IMR-90 (cell line): ENCODE measurements around the gene PTPRH. TPM values are rescaled to one million over a fixed set of nuclear protein-coding genes. Genes with fewer than 3 reads are reported as not detected.

ENCODE experiments used
- ATAC-seq: fragments of 200-7000 bp; cut with Tn5 transposase; 2 replicates; pipeline ENCODE4 v1.9.1; 2020; ENCODE audit warnings: low read depth, mild to moderate bottlenecking, moderate library complexity
- BruUV-seq: library from RNA; stranded (reverse); fragments of 400-500 nt; replicated peaks from 2 replicates; lab custom pipeline; 2021; lab: Mats Ljungman, UMichigan
- CTCF ChIA-PET: fragments of 300-600 bp; formaldehyde crosslinking; extraction: SDS; loops from one replicate; lab custom pipeline; 2021; ENCODE audit warnings: antibody characterized with exemption; lab: Yijun Ruan, JAX
- POLR2A ChIA-PET: fragments of 300-600 bp; sonication (Branson Sonifier 250); formaldehyde crosslinking; loops from one replicate; lab custom pipeline; 2022; ENCODE audit warnings: antibody characterized with exemption; ENCODE audit not compliant: unreplicated experiment; lab: Charles Lee
- DNase-seq: peaks from one replicate; pipeline ENCODE4 v3.0.0; 2013
- H2AFZ ChIP-seq: replicated peaks from 2 replicates; pipeline ENCODE3; 2013; ENCODE audit warnings: low read length, mild to moderate bottlenecking; ENCODE audit not compliant: poor library complexity
- H2AK5ac ChIP-seq: 2 replicates; pipeline ENCODE4 v1.6.1; 2013; ENCODE audit warnings: low read depth, low read length, inconsistent platforms
- H2AK9ac ChIP-seq: replicated peaks from 2 replicates; pipeline ENCODE3; 2013; ENCODE audit warnings: mild to moderate bottlenecking, low read depth, low read length, moderate library complexity; ENCODE audit not compliant: poor library complexity
- H2BK120ac ChIP-seq: 2 replicates; pipeline ENCODE4 v1.6.1; 2013; ENCODE audit warnings: low read depth, low read length, inconsistent platforms
- H2BK15ac ChIP-seq: 3 replicates; pipeline ENCODE4 v1.6.1; 2013; ENCODE audit warnings: low read depth, low read length, inconsistent platforms
- H2BK20ac ChIP-seq: 2 replicates; pipeline ENCODE4 v1.6.1; 2013; ENCODE audit warnings: low read depth, mild to moderate bottlenecking, inconsistent platforms, low read length, moderate library complexity
- H2BK5ac ChIP-seq: 2 replicates; pipeline ENCODE4 v1.6.1; 2013; ENCODE audit warnings: mild to moderate bottlenecking, low read depth, low read length, inconsistent platforms; ENCODE audit not compliant: poor library complexity, severe bottlenecking
- H3K14ac ChIP-seq: replicated peaks from 2 replicates; pipeline ENCODE4 v1.6.1; 2013; ENCODE audit warnings: low read depth, low read length, inconsistent platforms
- H3K18ac ChIP-seq: 2 replicates; pipeline ENCODE4 v1.6.1; 2013; ENCODE audit warnings: low read depth, low read length, control low read depth
- H3K23ac ChIP-seq: 2 replicates; pipeline ENCODE4 v1.6.1; 2013; ENCODE audit warnings: low read depth, low read length, inconsistent platforms
- H3K27ac ChIP-seq: 2 replicates; pipeline ENCODE4 v1.5.1; 2013; ENCODE audit warnings: mild to moderate bottlenecking, control low read depth, low read length; ENCODE audit not compliant: insufficient read depth
- H3K27me3 ChIP-seq: 2 replicates; pipeline ENCODE4 v1.6.1; 2013; ENCODE audit warnings: low read length; ENCODE audit not compliant: control insufficient read depth, insufficient read depth
- H3K36me3 ChIP-seq: 2 replicates; pipeline ENCODE4 v1.6.1; 2013; ENCODE audit warnings: low read length, mixed read lengths; ENCODE audit not compliant: control insufficient read depth, insufficient read depth
- H3K4ac ChIP-seq: 2 replicates; pipeline ENCODE4 v1.6.1; 2013; ENCODE audit warnings: low read depth, low read length, inconsistent platforms
- H3K4me1 ChIP-seq: 2 replicates; pipeline ENCODE4 v1.6.1; 2013; ENCODE audit warnings: low read length, mixed read lengths; ENCODE audit not compliant: control insufficient read depth, insufficient read depth
- H3K4me2 ChIP-seq: 2 replicates; pipeline ENCODE4 v1.6.1; 2013; ENCODE audit warnings: low read depth, mild to moderate bottlenecking, control low read depth, low read length, moderate library complexity
- H3K4me3 ChIP-seq: 2 replicates; pipeline ENCODE4 v1.5.1; 2013; ENCODE audit warnings: low read depth, mild to moderate bottlenecking, control low read depth, low read length, moderate library complexity; ENCODE audit not compliant: insufficient read depth
- H3K56ac ChIP-seq: 2 replicates; pipeline ENCODE4 v1.6.1; 2013; ENCODE audit warnings: low read length, inconsistent platforms; ENCODE audit not compliant: insufficient read depth; ENCODE audit errors: extremely low read depth
- H3K79me1 ChIP-seq, 2 experiments: 2 replicates each; pipeline ENCODE4 v1.6.1; 2013; ENCODE audit warnings: low read length in 2 of 2, inconsistent platforms in 1 of 2, low read depth in 1 of 2
- H3K9ac ChIP-seq: 2 replicates; pipeline ENCODE4 v1.6.1; 2013; ENCODE audit warnings: low read depth, low read length, control low read depth
- H3K9me1 ChIP-seq: 2 replicates; pipeline ENCODE4 v1.6.1; 2013; ENCODE audit warnings: low read length, inconsistent platforms; ENCODE audit not compliant: insufficient read depth
- H3K9me3 ChIP-seq: 2 replicates; pipeline ENCODE4 v1.6.1; 2013; ENCODE audit warnings: low read length; ENCODE audit not compliant: control insufficient read depth, insufficient read depth
- H4K20me1 ChIP-seq: 2 replicates; pipeline ENCODE4 v1.6.1; 2013; ENCODE audit warnings: low read length, inconsistent platforms; ENCODE audit not compliant: insufficient read depth
- H4K5ac ChIP-seq: 2 replicates; pipeline ENCODE4 v1.6.1; 2013; ENCODE audit warnings: mild to moderate bottlenecking, low read depth, low read length, control low read depth
- H4K8ac ChIP-seq, 2 experiments: 2 replicates each; pipeline ENCODE4 v1.6.1; 2013; ENCODE audit warnings: low read depth in 2 of 2, low read length in 2 of 2, control low read depth in 1 of 2, inconsistent platforms in 1 of 2
- H4K91ac ChIP-seq: 2 replicates; pipeline ENCODE4 v1.6.1; 2013; ENCODE audit warnings: low read depth, low read length, inconsistent platforms; ENCODE audit not compliant: insufficient read depth
- BHLHE40 ChIP-seq: fragments of 150-350 bp; IDR thresholded peaks from 2 replicates; pipeline ENCODE4 v1.6.1; 2016; ENCODE audit warnings: mild to moderate bottlenecking, low read depth, low read length
- CEBPB ChIP-seq: IDR thresholded peaks from 2 replicates; pipeline ENCODE4 v1.6.1; 2012; ENCODE audit warnings: low read depth, low read length, improper control_type of control experiment
- CHD1 ChIP-seq: IDR thresholded peaks from 2 replicates; pipeline ENCODE4 v1.6.1; 2012; ENCODE audit warnings: low read depth, low read length, improper control_type of control experiment
- ELK1 ChIP-seq: fragments of 150-350 bp; IDR thresholded peaks from 2 replicates; pipeline ENCODE4 v1.6.1; 2016; ENCODE audit warnings: low read depth, mild to moderate bottlenecking, low read length, moderate library complexity, borderline replicate concordance
- FOS ChIP-seq: fragments of 150-350 bp; IDR thresholded peaks from 2 replicates; pipeline ENCODE4 v1.6.1; 2016; ENCODE audit warnings: low read depth, low read length
- MAFK ChIP-seq: IDR thresholded peaks from 2 replicates; pipeline ENCODE4 v1.6.1; 2012; ENCODE audit warnings: low read depth, low read length, improper control_type of control experiment
- MAZ ChIP-seq: IDR thresholded peaks from 2 replicates; pipeline ENCODE4 v1.6.1; 2012; ENCODE audit warnings: low read depth, mild to moderate bottlenecking, low read length, improper control_type of control experiment, moderate library complexity, borderline replicate concordance
- MXI1 ChIP-seq: IDR thresholded peaks from 2 replicates; pipeline ENCODE4 v1.6.1; 2012; ENCODE audit warnings: low read depth, mild to moderate bottlenecking, low read length, moderate library complexity, borderline replicate concordance
- NFE2L2 ChIP-seq: fragments of 150-350 bp; IDR thresholded peaks from 2 replicates; pipeline ENCODE4 v1.6.1; 2016; ENCODE audit warnings: low read depth, mild to moderate bottlenecking, low read length
- POLR2A ChIP-seq: IDR thresholded peaks from 2 replicates; pipeline ENCODE4 v1.6.1; 2012; ENCODE audit warnings: mild to moderate bottlenecking, low read depth, low read length
- RAD21 ChIP-seq: IDR thresholded peaks from 2 replicates; pipeline ENCODE4 v1.6.1; 2012; ENCODE audit warnings: low read length, improper control_type of control experiment
- RCOR1 ChIP-seq: IDR thresholded peaks from 2 replicates; pipeline ENCODE4 v1.6.1; 2012; ENCODE audit warnings: mild to moderate bottlenecking, low read length, improper control_type of control experiment; ENCODE audit not compliant: insufficient replicate concordance
- RFX5 ChIP-seq: IDR thresholded peaks from 2 replicates; pipeline ENCODE4 v1.8.0; 2012; ENCODE audit warnings: low read depth, mild to moderate bottlenecking, low read length, moderate library complexity
- WGBS, 2 experiments: methylation state at CpG; one replicate each; pipeline versions ENCODE4 v1.1.5 to v1.1.7; 2013; ENCODE audit warnings: missing lambda C conversion rate in 2 of 2; ENCODE audit not compliant: insufficient read length in 1 of 2; ENCODE audit errors: extremely low coverage in 2 of 2; 5-methylcytosine and 5-hydroxymethylcytosine counted together
- dilution Hi-C: fragments of 300-500 bp; cut with HindIII; formaldehyde crosslinking; loops from one replicate; pipeline ENCODE4 v1.14.3; 2018; ENCODE audit warnings: low sequenced_read_pairs; ENCODE audit not compliant: unreplicated experiment
- in situ Hi-C: fragments of 300-500 bp; cut with MboI; formaldehyde crosslinking; loops from 3 replicates; pipeline ENCODE4 v1.14.3; 2019; ENCODE audit warnings: low sequenced_read_pairs, inconsistent platforms, mixed read lengths
- intact Hi-C: fragments of 100-400 bp; cut with micrococcal nuclease; formaldehyde crosslinking; loops from 2 replicates; pipeline ENCODE4 v1.10.0; 2022
- polyA plus RNA-seq, 3 experiments: library from polyadenylated mRNA; depleted of rRNA; stranded (reverse); fragments of >200 nt; gene quantifications; 2 replicates each; pipeline ENCODE4 v1.2.3, GENCODE V29; 2012; ENCODE audit warnings: low replicate concordance in 1 of 3
- total RNA-seq: library from RNA; depleted of rRNA; stranded (reverse); fragments of >200 nt; gene quantifications from 2 replicates; pipeline ENCODE4 v1.2.3, GENCODE V29; 2012
- TF ChIP-seq, protein P1 (sequence below): fragments of 150-350 bp; IDR thresholded peaks from 2 replicates; pipeline ENCODE4 v1.6.1; 2017; ENCODE audit warnings: mild to moderate bottlenecking, antibody characterized with exemption, low read length, low read depth
- TF ChIP-seq, protein P2 (sequence below): conservative IDR thresholded peaks from 2 replicates; pipeline ENCODE4 v1.5.1; 2012; ENCODE audit warnings: mild to moderate bottlenecking, low read depth, low read length, improper control_type of control experiment

PTPRH gene
- total and polyA plus RNA-seq, 2 of the 4 experiments (the other 2 are of a cell fraction) = 1.3 to 3.4 TPM

GRCh38 chr19:55157064-55157908 lies 52.0 kb downstream of the PTPRH start, which contains the start of gene TNNI3:
TSS of gene TNNI3 (minus strand) at chr19:55157732. CDS start at chr19:55157589, 143 bp downstream.
- CTCF ChIA-PET = no interaction called here
- BruUV-seq = no TSS peak
- ATAC-seq = no peak
- TF ChIP-seq ELK1 (no peak), NFE2L2 (no peak), MXI1 (no peak), CHD1 (no peak), MAFK (no peak), RFX5 (no peak), RAD21 (no peak), MAZ (no peak), POLR2A (no peak), FOS (no peak), BHLHE40 (no peak), CEBPB (no peak), RCOR1 (no peak)
- TF ChIP-seq, protein P1, sequence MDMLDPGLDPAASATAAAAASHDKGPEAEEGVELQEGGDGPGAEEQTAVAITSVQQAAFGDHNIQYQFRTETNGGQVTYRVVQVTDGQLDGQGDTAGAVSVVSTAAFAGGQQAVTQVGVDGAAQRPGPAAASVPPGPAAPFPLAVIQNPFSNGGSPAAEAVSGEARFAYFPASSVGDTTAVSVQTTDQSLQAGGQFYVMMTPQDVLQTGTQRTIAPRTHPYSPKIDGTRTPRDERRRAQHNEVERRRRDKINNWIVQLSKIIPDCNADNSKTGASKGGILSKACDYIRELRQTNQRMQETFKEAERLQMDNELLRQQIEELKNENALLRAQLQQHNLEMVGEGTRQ = no peak
- TF ChIP-seq, protein P2, sequence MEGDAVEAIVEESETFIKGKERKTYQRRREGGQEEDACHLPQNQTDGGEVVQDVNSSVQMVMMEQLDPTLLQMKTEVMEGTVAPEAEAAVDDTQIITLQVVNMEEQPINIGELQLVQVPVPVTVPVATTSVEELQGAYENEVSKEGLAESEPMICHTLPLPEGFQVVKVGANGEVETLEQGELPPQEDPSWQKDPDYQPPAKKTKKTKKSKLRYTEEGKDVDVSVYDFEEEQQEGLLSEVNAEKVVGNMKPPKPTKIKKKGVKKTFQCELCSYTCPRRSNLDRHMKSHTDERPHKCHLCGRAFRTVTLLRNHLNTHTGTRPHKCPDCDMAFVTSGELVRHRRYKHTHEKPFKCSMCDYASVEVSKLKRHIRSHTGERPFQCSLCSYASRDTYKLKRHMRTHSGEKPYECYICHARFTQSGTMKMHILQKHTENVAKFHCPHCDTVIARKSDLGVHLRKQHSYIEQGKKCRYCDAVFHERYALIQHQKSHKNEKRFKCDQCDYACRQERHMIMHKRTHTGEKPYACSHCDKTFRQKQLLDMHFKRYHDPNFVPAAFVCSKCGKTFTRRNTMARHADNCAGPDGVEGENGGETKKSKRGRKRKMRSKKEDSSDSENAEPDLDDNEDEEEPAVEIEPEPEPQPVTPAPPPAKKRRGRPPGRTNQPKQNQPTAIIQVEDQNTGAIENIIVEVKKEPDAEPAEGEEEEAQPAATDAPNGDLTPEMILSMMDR = no peak

More at GRCh38 chr19:55157064-55157908, 52.0 kb downstream of the PTPRH start, which contains the start of gene TNNI3:
- H4K5ac ChIP-seq = no peak within 1 kb of the TSS
- intact Hi-C loops = no loop called here
- no peak within 1 kb of the TSS for H4K8ac ChIP-seq
- 50% methylated on average over 7 of the region's 39 CpGs; no CpG with 5 or more reads in 1 of the 2 experiments for WGBS, 2 experiments
- H3K9me1 ChIP-seq = no peaks in the 10 kb centered on the region
- H3K4me2 ChIP-seq = no peak within 1 kb of the TSS
- no peak within 1 kb of the TSS for H2AK9ac ChIP-seq
- no peak within 1 kb of the TSS for H3K56ac ChIP-seq
- no peak within 1 kb of the TSS for H2BK20ac ChIP-seq
- no peaks in the 10 kb centered on the region for H3K36me3 ChIP-seq
- H3K27ac ChIP-seq = no peak within 1 kb of the TSS
- H3K4me1 ChIP-seq = peaks cover 2% of the 10 kb centered on the region; the same call in 1 of the 2 replicates
- in situ Hi-C loops = no loop called here
- no peaks in the 10 kb centered on the region for H3K9me3 ChIP-seq
- H4K91ac ChIP-seq = no peak within 1 kb of the TSS
- no peak within 1 kb of the TSS for H2BK15ac ChIP-seq
- H3K79me1 ChIP-seq = no peaks in the 10 kb centered on the region
- POLR2A ChIA-PET = no interaction called here
- dilution Hi-C loops = no loop called here
- H2BK120ac ChIP-seq = no peak within 1 kb of the TSS
- no peak within 1 kb of the TSS for H3K9ac ChIP-seq
- H3K14ac ChIP-seq = no peak within 1 kb of the TSS
- peaks cover 40% of the 10 kb centered on the region for H3K27me3 ChIP-seq
- H3K23ac ChIP-seq = no peak within 1 kb of the TSS
- H3K4me3 ChIP-seq = no peak within 1 kb of the TSS
- H3K4ac ChIP-seq = no peak within 1 kb of the TSS
- peak within 1 kb of the TSS; percentile 71 for H2AFZ ChIP-seq
- no peak within 1 kb of the TSS for H2BK5ac ChIP-seq
- H2AK5ac ChIP-seq = no peak within 1 kb of the TSS
- H4K20me1 ChIP-seq = no peaks in the 10 kb centered on the region
- DNase-seq = no peak
- no peak within 1 kb of the TSS for H3K18ac ChIP-seq
